Left forelimb (tissue), 1 donor: ENCODE results near the gene PTPRN2.
"Not testable (repeated sequence)": the region's sequence is repeated elsewhere in the genome, so short reads cannot be mapped to it uniquely, and the experiment has no call there.

Experiments
- DNase-seq: peaks from one replicate; pipeline ENCODE4 v3.0.0-alpha.2; 2018; ENCODE audit warnings: low spot score

PTPRN2 gene

DNA sequence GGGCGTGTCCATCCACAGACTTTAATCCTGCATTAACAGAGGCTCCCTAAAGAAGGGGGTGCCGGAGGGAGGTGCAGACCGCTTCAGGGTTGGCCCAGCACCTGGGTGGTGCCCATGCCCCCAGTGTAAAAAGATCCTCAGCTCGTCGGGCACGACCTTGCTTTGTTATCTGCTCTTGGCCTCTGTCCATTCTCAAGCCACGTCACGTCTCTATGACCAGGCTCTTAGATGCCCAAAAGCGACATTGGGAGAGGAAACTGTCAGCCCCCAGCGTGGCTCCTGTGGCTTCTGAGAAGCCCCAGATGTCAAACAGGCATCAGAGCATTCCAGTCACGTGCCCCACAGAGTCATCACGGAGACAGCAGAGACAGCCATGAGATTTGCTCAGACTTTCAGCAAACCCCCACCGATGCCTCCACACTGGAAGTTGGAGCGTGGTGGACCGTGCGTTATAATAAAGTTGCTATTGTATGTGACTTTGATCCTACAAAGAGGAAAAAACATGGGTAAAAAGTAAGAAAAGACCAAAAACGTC is 55.5 kb downstream of the PTPRN2 start:
- DNase-seq: no peak

- DNase-seq: no peak
Measured at GRCh38 chr7:158531661-158532060, 56.0 kb downstream of the PTPRN2 start.

DNA sequence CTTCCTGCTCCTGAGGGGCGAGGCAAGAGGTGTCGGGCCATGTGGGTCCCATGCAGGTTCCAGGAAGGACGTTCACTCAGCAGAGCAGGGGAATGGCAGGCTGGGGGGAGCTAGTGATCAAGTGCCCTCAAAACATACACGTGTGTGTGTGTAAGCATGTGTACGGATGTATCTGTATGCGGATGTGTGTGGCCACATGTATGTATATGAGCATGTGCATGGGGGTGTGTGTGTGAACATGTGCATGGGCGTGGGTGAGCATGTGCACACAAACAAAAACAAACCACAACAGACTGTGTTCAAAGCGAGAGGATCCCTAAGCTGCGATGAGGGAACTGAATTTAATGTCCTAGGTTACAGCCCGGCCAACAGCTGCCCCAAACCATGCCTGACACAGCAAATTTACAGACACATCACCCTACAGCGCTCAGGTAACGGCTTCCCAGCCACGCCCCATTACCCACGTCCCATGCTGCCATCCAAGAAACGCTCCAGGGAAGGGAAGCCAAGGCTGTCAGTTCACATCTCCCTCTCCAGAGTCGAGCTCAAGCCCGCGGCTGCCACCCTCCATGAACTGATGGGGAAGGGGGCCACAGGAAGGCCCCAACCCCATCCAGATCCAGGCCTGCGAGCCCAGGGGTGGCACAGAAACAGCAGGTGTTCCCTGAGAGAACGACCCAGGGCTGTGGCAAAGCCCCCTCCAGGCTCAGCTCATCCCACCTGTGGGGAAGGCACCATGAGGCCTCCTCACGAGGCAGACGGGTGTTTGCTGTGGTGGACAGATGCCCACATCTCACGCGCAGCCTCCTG is 56.6 kb downstream of the PTPRN2 start:
- DNase-seq: no peak

GRCh38 chr7:158529181-158530096 is 58.2 kb downstream of the PTPRN2 start:
- DNase-seq: no peak

GRCh38 chr7:158527915-158528502 is 59.6 kb downstream of the PTPRN2 start:
- no peak for DNase-seq

DNA sequence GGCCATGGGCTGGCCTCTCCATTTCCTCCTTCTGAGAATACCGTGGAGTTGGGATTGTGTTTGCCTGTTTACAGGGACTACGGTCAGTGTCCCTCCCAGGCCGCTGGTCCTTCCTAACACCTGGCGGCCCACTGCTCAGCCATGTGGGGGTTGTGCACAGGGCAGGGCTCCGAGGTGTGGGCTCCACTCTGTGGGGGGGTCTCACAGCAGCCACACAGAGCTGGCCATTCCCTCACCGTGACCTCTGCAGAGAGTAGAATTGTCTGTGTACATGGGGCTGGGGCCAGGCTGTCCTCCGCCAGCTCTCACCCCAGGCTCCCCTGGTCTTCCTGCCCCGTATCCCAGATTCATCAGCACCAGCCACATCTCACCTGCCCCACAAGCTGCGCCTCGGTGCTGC is 60.1 kb downstream of the PTPRN2 start:
- DNase-seq: no peak

DNA sequence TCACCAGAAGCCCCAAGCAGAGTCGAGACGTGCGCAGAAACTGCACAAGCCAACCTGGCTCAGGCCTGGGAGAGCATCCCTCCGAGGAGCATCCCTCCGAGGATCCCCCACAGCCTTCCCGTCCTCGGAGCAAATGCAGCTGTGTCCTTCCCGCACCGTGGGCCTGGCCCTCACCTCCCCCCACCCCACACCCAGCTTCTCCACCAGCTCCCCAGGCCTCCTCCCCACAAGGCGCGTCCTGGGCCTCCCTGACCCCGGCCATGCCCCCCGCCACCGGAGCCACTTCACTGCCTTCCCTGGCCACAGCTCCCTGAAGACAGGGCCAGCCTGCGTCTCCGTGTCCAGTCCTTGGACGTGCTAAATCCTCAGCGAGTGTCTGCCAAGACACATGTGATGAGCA is 60.6 kb downstream of the PTPRN2 start:
- DNase-seq: no peak

DNA sequence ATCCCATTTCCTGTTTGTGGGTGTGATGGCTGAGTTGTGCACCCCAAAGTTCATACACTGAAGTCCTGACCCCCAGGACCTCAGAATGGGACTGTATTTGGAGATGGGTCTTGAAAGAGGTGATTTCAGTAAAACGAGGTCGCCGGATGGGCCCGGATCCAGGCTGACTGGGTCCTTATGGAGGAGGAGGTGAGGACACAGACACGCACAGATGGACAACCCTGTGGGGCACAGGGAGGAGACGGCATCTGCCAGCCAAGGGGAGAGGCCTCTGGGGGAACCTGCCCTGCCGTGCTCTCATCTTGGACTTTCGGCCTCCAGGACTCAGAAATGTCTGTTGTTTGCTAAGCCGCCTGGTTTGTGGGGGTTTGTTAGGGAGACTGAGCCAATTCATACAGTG is 61.1 kb downstream of the PTPRN2 start:
- DNase-seq: no peak

DNA sequence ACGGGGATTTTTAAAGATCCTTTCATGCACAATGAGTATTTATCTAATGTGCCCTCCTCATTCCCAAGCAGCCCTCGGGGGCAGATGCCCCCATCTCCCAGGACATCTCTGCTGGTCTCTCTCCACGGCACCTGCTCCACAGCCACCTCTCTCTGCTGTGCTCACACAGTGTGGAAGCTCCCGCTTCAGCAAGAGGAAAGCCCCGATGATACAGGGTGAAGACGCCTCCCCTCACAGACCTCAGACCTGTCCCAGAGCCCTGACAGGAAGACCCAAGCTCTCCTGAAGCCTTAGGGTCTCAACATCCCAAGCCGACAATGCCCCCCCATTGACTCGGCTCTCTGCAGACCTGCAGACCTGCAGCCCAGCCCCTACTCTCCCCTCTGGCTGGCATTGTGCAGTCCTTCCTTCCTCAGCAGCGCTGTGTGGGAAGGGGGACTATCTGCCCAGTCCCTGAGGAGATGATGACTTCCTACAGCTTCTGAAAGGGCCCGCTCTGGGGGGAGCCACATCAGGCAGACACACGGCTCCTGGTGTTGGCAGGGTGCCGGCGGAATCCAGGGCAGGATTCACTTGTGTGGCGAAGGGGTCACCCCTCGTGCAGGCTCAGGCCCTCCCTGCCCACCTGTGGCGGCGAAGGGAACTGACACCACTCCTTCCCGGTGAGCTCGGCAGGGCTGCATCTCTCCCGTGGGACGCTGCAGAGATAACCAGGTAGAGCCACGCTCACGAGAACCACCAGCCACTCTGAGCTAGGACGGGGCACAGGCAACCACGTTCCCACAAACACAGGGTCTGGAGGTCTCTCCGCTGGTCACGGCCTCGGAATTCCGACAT is 61.8 kb downstream of the PTPRN2 start:
- DNase-seq: no peak

DNA sequence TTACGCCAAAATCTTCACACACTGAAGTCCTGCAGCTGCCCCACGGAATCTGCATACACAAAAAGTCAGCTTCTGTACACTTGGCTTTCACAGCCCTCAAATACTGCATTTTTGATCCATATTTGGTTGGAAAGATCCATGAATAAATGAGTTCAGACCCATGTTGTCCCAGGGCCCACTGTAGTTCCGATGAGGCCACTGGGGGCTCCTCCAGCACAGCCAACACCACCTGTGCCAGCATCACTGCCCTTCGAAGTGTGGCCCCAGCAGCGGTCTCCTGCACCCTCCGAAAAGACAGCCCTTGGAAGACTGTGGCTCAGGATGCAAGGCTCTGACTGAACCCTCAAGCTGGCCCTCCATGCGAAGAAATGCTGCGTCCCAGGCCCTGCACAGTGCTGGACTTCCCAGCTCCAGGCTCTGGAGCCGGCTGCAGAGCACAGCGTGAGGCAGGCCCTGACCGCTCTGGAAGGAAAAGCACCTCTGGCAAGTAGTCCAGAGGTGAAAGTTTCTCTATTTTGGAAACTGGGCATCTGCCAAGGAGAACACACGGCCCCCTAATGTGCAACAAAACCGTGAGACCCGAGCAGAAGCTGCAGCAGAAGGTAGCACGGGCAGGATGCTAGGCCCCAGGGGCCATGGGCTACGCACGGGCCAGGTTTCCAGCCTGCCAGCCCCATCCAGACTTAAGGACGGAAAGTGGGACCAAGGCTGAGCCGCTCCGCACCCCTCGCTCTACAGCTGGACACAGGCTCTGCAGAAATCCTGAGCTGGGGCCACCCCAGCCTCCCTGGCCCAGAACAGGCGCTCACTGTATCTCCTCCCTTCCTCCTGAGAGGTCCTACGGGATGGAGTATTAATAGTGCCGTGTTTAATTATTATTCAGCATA is 62.6 kb downstream of the PTPRN2 start:
- no peak for DNase-seq

- not testable (repeated sequence) for DNase-seq
Measured at GRCh38 chr7:158524286-158524685, 63.3 kb downstream of the PTPRN2 start.

- DNase-seq: not testable (repeated sequence)
Measured at GRCh38 chr7:158523877-158524276, 63.7 kb downstream of the PTPRN2 start.

DNA sequence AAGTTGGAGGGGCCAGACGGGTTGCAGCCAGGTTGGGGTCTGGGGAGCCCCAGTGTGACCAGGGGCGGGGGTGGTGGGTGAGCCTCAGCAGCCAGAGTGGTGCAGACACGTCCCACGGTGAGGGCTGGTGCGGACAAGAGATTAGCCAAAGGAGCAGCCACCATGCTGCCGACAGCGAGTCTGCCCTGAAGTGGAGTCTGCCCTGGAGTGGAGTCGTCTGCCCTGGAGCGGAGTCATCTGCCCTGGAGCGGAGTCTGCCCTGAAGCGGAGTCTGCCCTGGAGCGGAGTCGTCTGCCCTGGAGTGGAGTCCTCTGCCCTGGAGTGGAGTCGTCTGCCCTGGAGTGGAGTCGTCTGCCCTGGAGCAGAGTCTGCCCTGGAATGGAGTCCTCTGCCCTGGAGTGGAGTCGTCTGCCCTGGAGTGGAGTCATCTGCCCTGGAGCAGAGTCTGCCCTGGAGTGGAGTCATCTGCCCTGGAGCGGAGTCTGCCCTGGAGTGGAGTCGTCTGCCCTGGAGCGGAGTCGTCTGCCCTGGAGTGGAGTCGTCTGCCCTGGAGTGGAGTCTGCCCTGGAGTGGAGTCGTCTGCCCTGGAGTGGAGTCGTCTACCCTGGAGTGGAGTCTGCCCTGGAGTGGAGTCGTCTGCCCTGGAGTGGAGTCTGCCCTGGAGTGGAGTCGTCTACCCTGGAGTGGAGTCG is 64.3 kb downstream of the PTPRN2 start:
- DNase-seq: not testable (repeated sequence)

GRCh38 chr7:158521795-158522194 is 65.8 kb downstream of the PTPRN2 start:
- not testable (repeated sequence) for DNase-seq

DNA sequence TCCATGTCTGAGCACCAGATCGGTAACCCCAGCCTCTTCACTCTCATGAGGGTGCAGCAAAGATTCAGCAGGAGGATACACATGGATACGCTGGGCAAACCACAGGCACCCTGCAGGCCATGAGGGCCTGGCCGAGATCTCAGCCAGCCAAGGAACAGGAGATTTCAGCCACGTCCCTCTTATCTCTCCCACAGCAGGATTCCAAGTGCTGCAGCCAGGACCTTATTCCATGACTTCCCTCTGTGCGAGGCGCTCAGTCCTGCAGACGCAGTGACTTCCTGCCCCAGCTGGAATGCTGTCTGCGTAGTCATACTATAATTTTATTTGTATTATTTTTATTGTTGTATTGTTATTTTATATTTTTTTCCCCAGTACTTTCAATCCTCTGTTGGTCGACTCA is 66.8 kb downstream of the PTPRN2 start:
- DNase-seq: no peak

DNA sequence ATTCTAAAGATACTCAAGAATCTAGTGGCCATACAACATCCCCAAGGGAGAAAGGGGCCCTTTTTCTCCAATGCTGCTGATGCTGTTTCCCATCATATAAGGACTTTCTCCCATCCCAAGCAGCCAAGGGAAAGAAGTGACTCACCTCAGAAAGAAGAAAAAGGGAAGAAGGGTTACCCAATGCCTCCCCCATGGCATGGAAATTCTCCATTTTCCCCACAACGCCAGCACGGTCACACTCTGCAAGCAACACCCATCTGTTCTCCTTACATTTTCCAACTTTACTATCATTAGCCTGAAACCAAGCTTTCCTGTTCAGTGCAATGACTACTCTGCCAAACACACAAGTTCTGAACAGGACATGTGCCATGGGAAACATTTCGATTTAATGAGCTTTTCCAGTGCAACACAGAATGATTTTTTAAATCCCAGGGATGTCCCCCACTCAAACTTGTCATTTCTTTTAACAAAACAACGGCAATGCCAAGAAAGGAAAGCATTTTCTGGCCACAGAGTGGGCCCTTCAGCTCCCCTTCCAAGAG is 67.9 kb downstream of the PTPRN2 start:
- DNase-seq: no peak

- DNase-seq: no peak
Measured at GRCh38 chr7:158518980-158519632, 68.5 kb downstream of the PTPRN2 start.

GRCh38 chr7:158517571-158517970 is 70.1 kb downstream of the PTPRN2 start:
- no peak for DNase-seq

DNA sequence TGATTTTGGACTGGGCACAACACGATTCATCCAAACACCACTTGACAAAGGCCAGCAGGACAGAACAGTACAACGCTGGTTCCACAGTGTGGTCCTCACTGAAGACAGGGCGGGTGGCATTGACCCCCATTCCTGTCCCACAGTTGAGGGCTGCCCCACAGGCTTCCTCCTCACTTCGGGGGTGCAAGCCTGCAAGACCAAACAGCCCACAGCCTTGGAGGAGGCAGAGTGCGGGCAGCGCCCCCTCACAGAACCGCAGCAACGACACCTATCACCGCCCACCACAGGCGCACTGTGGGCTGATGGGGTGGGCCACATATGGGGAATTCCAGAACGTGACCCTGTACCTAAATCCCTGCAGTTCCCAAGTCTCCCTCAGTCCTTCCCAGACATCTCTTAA is 70.6 kb downstream of the PTPRN2 start:
- DNase-seq: no peak
